Gastroesophageal sphincter (tissue), 4 donors: ENCODE measurements around the gene PRIM1. TPM values are rescaled to one million over a fixed set of nuclear protein-coding genes. Genes with fewer than 3 reads are reported as not detected.

Experiments used
- ATAC-seq: fragments of 150-250 bp; one replicate; pipeline ENCODE4 v1.9.1; 2016; ENCODE audit warnings: mild to moderate bottlenecking, moderate library complexity
- H3K27ac ChIP-seq, 4 donors: fragments of 200-600 bp; sonication (generic) in 3 of 4; 1 replicate in 3 of 4; 2 replicates in 1 of 4; pipeline ENCODE4 v1.5.1; 2016 to 2019
- H3K27me3 ChIP-seq: fragments of 200-600 bp; sonication (generic); one replicate; pipeline ENCODE4 v1.5.1; 2019
- H3K36me3 ChIP-seq, 2 donors: fragments of 200-600 bp; sonication (generic); one replicate each; pipeline ENCODE4 v1.5.1; 2019; ENCODE audit warnings: control low read depth in 1 of 2
- H3K4me1 ChIP-seq, 3 donors: fragments of 200-600 bp; sonication (generic); 1 replicate in 2 of 3; 2 replicates in 1 of 3; pipeline ENCODE4 v1.5.1; 2016 to 2019; ENCODE audit warnings: control low read depth in 2 of 3
- H3K4me3 ChIP-seq, 2 donors: fragments of 200-600 bp; sonication (generic); one replicate each; pipeline ENCODE4 v1.5.1; 2019; ENCODE audit warnings: mild to moderate bottlenecking in 1 of 2, moderate library complexity in 1 of 2
- H3K9me3 ChIP-seq, 3 donors: fragments of 200-600 bp; sonication (generic); one replicate each; pipeline ENCODE4 v1.5.1; 2017 to 2019; ENCODE audit warnings: control low read depth in 2 of 3
- CTCF ChIP-seq, 4 experiments: fragments of 200-600 bp in 2 of 4; fragments of 450-650 bp in 2 of 4; sonication (generic) in 1 of 4; IDR thresholded peaks; one replicate each; pipeline ENCODE4 v1.5.1; 2017 to 2019; ENCODE audit warnings: antibody characterized with exemption in 4 of 4, mild to moderate bottlenecking in 2 of 4, moderate library complexity in 2 of 4
- EP300 ChIP-seq: sonication (generic); formaldehyde crosslinking; IDR thresholded peaks from one replicate; pipeline ENCODE4 v1.6.1; 2017; ENCODE audit warnings: antibody characterized with exemption, mild to moderate bottlenecking
- POLR2A ChIP-seq, 2 donors: fragments of 450-650 bp; IDR thresholded peaks; one replicate each; pipeline ENCODE4 v1.6.1; 2017; ENCODE audit warnings: antibody characterized with exemption in 2 of 2, mild to moderate bottlenecking in 2 of 2, moderate library complexity in 1 of 2
- POLR2AphosphoS5 ChIP-seq: sonication (generic); formaldehyde crosslinking; IDR thresholded peaks from one replicate; pipeline ENCODE4 v1.6.1; 2017; ENCODE audit warnings: antibody characterized with exemption
- WGBS, 2 donors: methylation state at CpG; one replicate each; pipeline ENCODE4 v1.1.5; 2018; ENCODE audit warnings: low coverage in 1 of 2; 5-methylcytosine and 5-hydroxymethylcytosine counted together
- total RNA-seq, 4 donors: library from RNA; depleted of rRNA; stranded (reverse); fragments of >200 nt; gene quantifications; one replicate each; pipeline ENCODE4 v1.1.0, GENCODE V29; 2016

PRIM1 gene
- total RNA-seq, 4 donors from 2014 or later, result 2.6 to 13.0 (median 5.1) TPM

- Histone ChIP-seq H3K4me1 (peaks cover 5 to 54% (median 35%) of the 10 kb centered on the region in 3 donors), H3K9me3 (no peaks in the 10 kb centered on the region), H3K4me3 (peak overlapping the region; percentile 87 to 98), H3K27ac (peak overlapping the region; percentile 80 to 96 (median 92)), H3K36me3 (peaks cover 0 to 26% of the 10 kb centered on the region in 2 donors), H3K27me3 (no peaks in the 10 kb centered on the region)
- ATAC-seq, result no peak
- 3% methylated on average over 5 of the region's 9 CpGs; no CpG with 5 or more reads in 1 of the 2 donors for WGBS, 2 donors
- TF ChIP-seq POLR2A (IDR thresholded peaks at IDR 0.05) (no peak), CTCF (IDR thresholded peaks at IDR 0.05) (no peak), EP300 (no peak)
Measured at GRCh38 chr12:56724701-56724971, 27.5 kb downstream of the PRIM1 start.

DNA sequence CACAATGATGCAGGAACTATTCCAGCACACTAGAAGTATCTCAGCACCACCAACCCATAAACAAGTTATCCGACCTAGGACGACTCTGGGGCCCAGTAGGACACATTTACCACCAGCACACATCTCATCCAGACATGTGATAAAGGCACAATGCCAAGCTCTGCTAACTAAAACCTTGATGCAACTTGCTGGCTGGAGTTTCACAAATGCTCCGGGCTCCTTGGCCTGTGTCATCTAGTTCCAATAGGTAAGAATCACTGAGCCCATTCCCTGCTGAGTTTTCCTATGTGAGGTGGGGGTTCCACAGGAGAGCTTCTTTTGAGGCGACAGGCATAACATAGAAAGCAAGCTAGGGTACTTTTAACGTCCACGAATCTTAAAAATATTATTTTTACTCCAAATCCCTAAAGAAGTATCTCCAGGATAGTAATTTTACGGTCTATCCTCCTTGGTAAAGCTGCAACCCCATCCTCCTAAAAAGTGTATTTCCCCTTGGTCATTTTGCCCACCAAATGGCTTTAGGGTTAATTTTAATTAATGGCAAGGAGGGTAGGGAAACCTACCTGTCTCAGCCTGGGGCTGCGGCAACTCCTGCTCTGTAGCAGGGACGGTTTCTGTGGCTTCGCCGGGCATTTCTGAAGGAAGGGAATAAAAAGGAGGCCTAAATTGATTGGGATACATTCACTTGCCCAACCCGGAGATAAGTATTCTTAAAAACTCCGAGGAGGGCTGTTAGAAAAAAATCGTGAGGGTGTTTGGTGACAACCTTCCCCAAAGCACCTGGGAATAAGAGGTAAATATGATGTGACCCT is 28.0 kb downstream of the PRIM1 start:
- no peaks in the 10 kb centered on the region for H3K9me3 ChIP-seq
- peaks cover 5 to 60% (median 40%) of the 10 kb centered on the region in 3 donors for H3K4me1 ChIP-seq
- WGBS, 2 donors, result 1 to 2% methylated on average over 11 to 13 of the region's 14 CpGs
- H3K27ac ChIP-seq, result peak overlapping the region; percentile 80 to 96 (median 92)
- peaks cover 0 to 27% of the 10 kb centered on the region in 2 donors for H3K36me3 ChIP-seq
- peak; percentile 24 for ATAC-seq
- no peaks in the 10 kb centered on the region for H3K27me3 ChIP-seq
- TF ChIP-seq POLR2A (IDR thresholded peaks at IDR 0.05) (no peak), POLR2AphosphoS5 (peak; percentile 61), EP300 (no peak)
- H3K4me3 ChIP-seq, result peak overlapping the region; percentile 87 to 98

DNA sequence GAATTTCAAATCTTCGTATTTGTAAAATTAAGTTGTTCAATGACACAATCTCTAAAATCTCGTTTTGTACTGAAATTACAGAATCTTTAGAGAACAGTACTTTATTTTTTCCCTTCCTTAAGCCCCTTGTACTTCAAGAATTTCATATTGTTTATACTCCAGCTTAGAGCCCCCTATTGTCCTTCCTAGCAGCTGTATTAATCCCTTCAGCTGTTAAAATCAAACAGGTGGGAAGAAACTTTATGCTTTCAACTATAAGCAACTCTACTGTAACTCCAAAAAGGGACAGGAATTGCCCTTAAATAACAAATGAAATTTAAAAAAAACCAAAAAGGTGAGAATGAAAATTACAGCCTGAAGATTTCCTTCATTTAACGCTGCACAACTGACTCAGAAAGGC is 28.8 kb downstream of the PRIM1 start:
- H3K4me3 ChIP-seq, result peak overlapping the region; percentile 87 to 98
- H3K9me3 ChIP-seq, result no peaks in the 10 kb centered on the region
- H3K4me1 ChIP-seq, result peaks cover 5 to 67% (median 43%) of the 10 kb centered on the region in 3 donors
- 34 to 44% methylated on average over 3 of the region's 3 CpGs for WGBS, 2 donors
- TF ChIP-seq POLR2A (IDR thresholded peaks at IDR 0.05) (no peak), POLR2AphosphoS5 (no peak), CTCF (IDR thresholded peaks at IDR 0.05) (no peak), EP300 (no peak)
- no peak for ATAC-seq
- H3K27me3 ChIP-seq, result no peaks in the 10 kb centered on the region
- peak overlapping the region in 3 of 4 donors; percentile 80 to 96 (median 89) for H3K27ac ChIP-seq
- H3K36me3 ChIP-seq, result peaks cover 0 to 35% of the 10 kb centered on the region in 2 donors

DNA sequence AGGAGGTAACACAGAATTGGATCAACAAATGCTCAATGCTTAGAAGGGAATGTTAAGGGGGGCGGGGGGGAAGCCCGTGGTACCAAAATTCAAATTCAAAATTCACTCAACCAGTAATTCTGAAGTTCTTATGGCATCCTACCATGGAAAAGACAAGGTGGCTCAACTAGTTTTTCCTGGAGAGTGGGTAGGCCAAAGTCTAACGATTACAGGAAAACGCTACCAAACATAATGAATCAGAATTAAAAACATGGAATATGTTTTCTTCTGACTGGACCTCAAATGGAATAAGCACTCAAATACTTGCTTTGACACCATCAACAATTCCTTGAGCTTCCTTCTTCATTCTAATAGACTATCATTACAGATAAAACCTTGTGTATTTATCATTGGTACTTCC is 29.3 kb downstream of the PRIM1 start:
- no peaks in the 10 kb centered on the region for H3K9me3 ChIP-seq
- ATAC-seq, result no peak
- no peaks in the 10 kb centered on the region for H3K27me3 ChIP-seq
- H3K36me3 ChIP-seq, result peaks cover 0 to 38% of the 10 kb centered on the region in 2 donors
- 30 to 65% methylated on average over 2 to 4 of the region's 4 CpGs for WGBS, 2 donors
- H3K4me3 ChIP-seq, result peak overlapping the region in 1 of 2 donors; percentile 87
- H3K4me1 ChIP-seq, result peaks cover 5 to 72% (median 43%) of the 10 kb centered on the region in 3 donors
- no peak for TF ChIP-seq POLR2AphosphoS5
- no peak for TF ChIP-seq CTCF (IDR thresholded peaks at IDR 0.05)
- no peak for TF ChIP-seq POLR2A (IDR thresholded peaks at IDR 0.05)
- no peak for TF ChIP-seq EP300
- H3K27ac ChIP-seq, result peak overlapping the region in 2 of 4 donors; percentile 18 to 89

DNA sequence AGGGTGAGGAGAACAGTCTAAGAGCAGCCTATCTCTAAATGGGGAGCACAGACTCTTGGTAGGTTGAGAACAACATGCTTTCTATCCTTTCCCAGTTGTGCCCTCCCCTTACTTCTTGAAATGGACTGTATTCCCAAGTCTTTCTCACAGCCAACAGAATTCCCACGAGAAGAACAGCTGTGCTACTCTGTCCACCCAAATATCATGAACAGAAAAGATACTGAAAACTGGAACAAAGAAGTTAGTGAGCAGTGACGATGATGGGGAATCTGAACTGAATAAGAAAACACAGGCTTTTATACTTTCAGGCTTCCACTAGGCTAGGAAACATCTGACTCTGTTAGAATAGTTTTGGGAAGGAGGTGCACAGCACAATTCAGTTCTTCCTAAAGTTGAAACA is 30.4 kb downstream of the PRIM1 start:
- no peak for ATAC-seq
- WGBS, 2 donors, result 37 to 44% methylated on average over 1 to 2 of the region's 2 CpGs
- H3K9me3 ChIP-seq, result no peaks in the 10 kb centered on the region
- H3K36me3 ChIP-seq, result peaks cover 0 to 49% of the 10 kb centered on the region in 2 donors
- H3K4me1 ChIP-seq, result peaks cover 5 to 83% (median 49%) of the 10 kb centered on the region in 3 donors
- H3K27me3 ChIP-seq, result no peaks in the 10 kb centered on the region
- H3K4me3 ChIP-seq, result peak overlapping the region in 1 of 2 donors; percentile 87
- H3K27ac ChIP-seq, result peak overlapping the region in 3 of 4 donors; percentile 21 to 89 (median 27)
- TF ChIP-seq CTCF (IDR thresholded peaks at IDR 0.05), result no peak
- TF ChIP-seq EP300, result no peak
- TF ChIP-seq POLR2A (IDR thresholded peaks at IDR 0.05), result no peak
- no peak for TF ChIP-seq POLR2AphosphoS5
